Erythroblast (primary cell): ENCODE results near the gene TMEM25.

Source experiments
- GATA1 ChIP-seq: IDR thresholded peaks from 2 replicates; pipeline ENCODE4 v1.6.1; 2011; ENCODE audit warnings: low read depth, mild to moderate bottlenecking, control low read depth, low read length, moderate library complexity
- POLR2A ChIP-seq: IDR thresholded peaks from 2 replicates; pipeline ENCODE4 v1.6.1; 2011; ENCODE audit warnings: mild to moderate bottlenecking, low read length

DNA sequence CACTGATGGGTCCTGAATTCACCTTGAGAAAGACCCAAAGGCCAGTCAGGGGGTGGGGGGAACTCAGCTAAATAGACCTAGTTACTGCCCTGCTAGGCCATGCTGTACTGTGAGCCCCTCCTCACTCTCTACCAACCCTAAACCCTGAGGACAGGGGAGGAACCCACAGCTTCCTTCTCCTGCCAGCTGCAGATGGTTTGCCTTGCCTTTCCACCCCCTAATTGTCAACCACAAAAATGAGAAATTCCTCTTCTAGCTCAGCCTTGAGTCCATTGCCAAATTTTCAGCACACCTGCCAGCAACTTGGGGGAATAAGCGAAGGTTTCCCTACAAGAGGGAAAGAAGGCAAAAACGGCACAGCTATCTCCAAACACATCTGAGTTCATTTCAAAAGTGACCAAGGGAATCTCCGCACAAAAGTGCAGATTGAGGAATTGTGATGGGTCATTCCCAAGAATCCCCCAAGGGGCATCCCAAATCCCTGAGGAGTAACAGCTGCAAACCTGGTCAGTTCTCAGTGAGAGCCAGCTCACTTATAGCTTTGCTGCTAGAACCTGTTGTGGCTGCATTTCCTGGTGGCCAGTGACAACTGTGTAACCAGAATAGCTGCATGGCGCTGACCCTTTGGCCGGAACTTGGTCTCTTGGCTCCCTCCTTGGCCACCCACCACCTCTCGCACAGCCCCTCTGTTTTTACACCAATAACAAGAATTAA, 6.1 kb upstream of the TMEM25 start:
- TF ChIP-seq POLR2A, result no peak
- TF ChIP-seq GATA1, result no peak
